ENCODE results near the gene ZNF441.

GRCh38 chr19:11792942-11793341 is 26.1 kb downstream of the ZNF441 start:
- no peak for TF ChIP-seq CEBPB (IDR thresholded peaks at IDR 0.05; ENCODE audit: low read depth, low read length)
- TF ChIP-seq MAZ (IDR thresholded peaks at IDR 0.05; ENCODE audit: borderline replicate concordance, low read depth, low read length) = no peak
- TF ChIP-seq, protein P1, sequence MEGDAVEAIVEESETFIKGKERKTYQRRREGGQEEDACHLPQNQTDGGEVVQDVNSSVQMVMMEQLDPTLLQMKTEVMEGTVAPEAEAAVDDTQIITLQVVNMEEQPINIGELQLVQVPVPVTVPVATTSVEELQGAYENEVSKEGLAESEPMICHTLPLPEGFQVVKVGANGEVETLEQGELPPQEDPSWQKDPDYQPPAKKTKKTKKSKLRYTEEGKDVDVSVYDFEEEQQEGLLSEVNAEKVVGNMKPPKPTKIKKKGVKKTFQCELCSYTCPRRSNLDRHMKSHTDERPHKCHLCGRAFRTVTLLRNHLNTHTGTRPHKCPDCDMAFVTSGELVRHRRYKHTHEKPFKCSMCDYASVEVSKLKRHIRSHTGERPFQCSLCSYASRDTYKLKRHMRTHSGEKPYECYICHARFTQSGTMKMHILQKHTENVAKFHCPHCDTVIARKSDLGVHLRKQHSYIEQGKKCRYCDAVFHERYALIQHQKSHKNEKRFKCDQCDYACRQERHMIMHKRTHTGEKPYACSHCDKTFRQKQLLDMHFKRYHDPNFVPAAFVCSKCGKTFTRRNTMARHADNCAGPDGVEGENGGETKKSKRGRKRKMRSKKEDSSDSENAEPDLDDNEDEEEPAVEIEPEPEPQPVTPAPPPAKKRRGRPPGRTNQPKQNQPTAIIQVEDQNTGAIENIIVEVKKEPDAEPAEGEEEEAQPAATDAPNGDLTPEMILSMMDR (conservative IDR thresholded peaks at IDR 0.05; ENCODE audit: low read depth, low read length) = no peak
- TF ChIP-seq RFX5 (IDR thresholded peaks at IDR 0.05; ENCODE audit: low read depth, low read length) = no peak
- TF ChIP-seq ELK1 (IDR thresholded peaks at IDR 0.05; ENCODE audit: borderline replicate concordance, low read depth, low read length) = no peak
- no peak for TF ChIP-seq SMC3 (IDR thresholded peaks at IDR 0.05; ENCODE audit: low read depth, low read length)
